B cell (primary cell): Measurements from ENCODE around the gene TADA1. TPM values are rescaled to one million over a fixed set of nuclear protein-coding genes. Genes with fewer than 3 reads are reported as not detected.

Source experiments
- ATAC-seq: fragments of 200-7000 bp; cut with Tn5 transposase; one replicate; pipeline ENCODE4 v1.10.0; 2021; ENCODE audit warnings: low read depth, mild to moderate bottlenecking, moderate number of reproducible peaks, moderate library complexity
- CTCF ChIA-PET: fragments of 350-600 bp; sonication (Branson Sonifier 250); formaldehyde crosslinking; loops from one replicate; lab custom pipeline; 2021; ENCODE audit warnings: antibody characterized with exemption, inconsistent platforms; lab: Charles Lee
- POLR2A ChIA-PET: fragments of 350-600 bp; sonication (Branson Sonifier 250); formaldehyde crosslinking; loops from one replicate; lab custom pipeline; 2021; ENCODE audit warnings: antibody characterized with exemption; lab: Charles Lee
- DNase-seq: peaks from one replicate; pipeline ENCODE4 v3.0.0; 2013
- H2AFZ ChIP-seq: 2 replicates; pipeline ENCODE4 v1.6.1; 2012; ENCODE audit warnings: mild to moderate bottlenecking, low read depth, low read length; ENCODE audit not compliant: insufficient read depth, poor library complexity, severe bottlenecking
- H3K27ac ChIP-seq, 2 donors: 1 replicate in 1 of 2; 2 replicates in 1 of 2; pipeline ENCODE4 v1.5.1; 2012 to 2013; ENCODE audit warnings: low read length in 2 of 2, mild to moderate bottlenecking in 2 of 2, moderate library complexity in 1 of 2
- H3K27me3 ChIP-seq, 4 experiments: fragments of 200-600 bp in 1 of 4; sonication (generic) in 1 of 4; replicated peaks in 1 of 4; 1 replicate in 2 of 4; 2 replicates in 2 of 4; pipeline versions ENCODE4 v1.6.1 to v1.7.0; 2013 to 2016; ENCODE audit warnings: low read length in 3 of 4, mild to moderate bottlenecking in 2 of 4, mixed read lengths in 1 of 4, moderate library complexity in 1 of 4; ENCODE audit not compliant: insufficient read depth in 4 of 4, control insufficient read depth in 3 of 4; ENCODE audit errors: control extremely low read depth in 1 of 4
- H3K36me3 ChIP-seq, 2 experiments: replicated peaks in 1 of 2; 1 replicate in 1 of 2; 2 replicates in 1 of 2; pipeline versions ENCODE4 v1.6.1 to v1.7.1; 2013; ENCODE audit warnings: low read length in 1 of 2; ENCODE audit not compliant: insufficient read depth in 2 of 2, control insufficient read depth in 1 of 2; ENCODE audit errors: control extremely low read depth in 1 of 2, extremely low read depth in 1 of 2
- H3K4me1 ChIP-seq, 2 donors: fragments of 200-600 bp in 1 of 2; sonication (generic) in 1 of 2; 1 replicate in 1 of 2; 2 replicates in 1 of 2; pipeline versions ENCODE4 v1.5.1 to v1.6.1; 2013 to 2017; ENCODE audit warnings: low read length in 2 of 2; ENCODE audit not compliant: control insufficient read depth in 2 of 2, insufficient read depth in 2 of 2
- H3K4me2 ChIP-seq: replicated peaks from 2 replicates; pipeline ENCODE3; 2012; ENCODE audit warnings: mild to moderate bottlenecking, low read depth, low read length; ENCODE audit not compliant: poor library complexity, severe bottlenecking
- H3K4me3 ChIP-seq, 5 experiments: fragments of 200-600 bp in 1 of 5; sonication (generic) in 1 of 5; 1 replicate in 3 of 5; 2 replicates in 2 of 5; pipeline versions ENCODE4 v1.5.1 to v1.7.0; 2011 to 2016; ENCODE audit warnings: low read length in 4 of 5, mild to moderate bottlenecking in 4 of 5, low read depth in 2 of 5, control low read depth in 1 of 5, moderate library complexity in 1 of 5; ENCODE audit not compliant: insufficient read depth in 1 of 5; ENCODE audit errors: control extremely low read depth in 1 of 5, extremely low read depth in 1 of 5
- H3K79me2 ChIP-seq: fragments of 200-600 bp; sonication (generic); one replicate; pipeline ENCODE4 v1.6.0; 2016; ENCODE audit warnings: low read length; ENCODE audit not compliant: control insufficient read depth, insufficient read depth
- H3K9ac ChIP-seq: fragments of 200-600 bp; sonication (generic); 2 replicates; pipeline ENCODE4 v1.6.1; 2017; ENCODE audit warnings: mild to moderate bottlenecking, low read length, moderate library complexity
- H3K9me3 ChIP-seq, 3 donors: one replicate each; pipeline versions ENCODE4 v1.6.1 to v1.7.1; 2013; ENCODE audit warnings: low read length in 2 of 3; ENCODE audit not compliant: control insufficient read depth in 2 of 3, insufficient read depth in 1 of 3; ENCODE audit errors: control extremely low read depth in 1 of 3
- H4K20me1 ChIP-seq: 2 replicates; pipeline ENCODE4 v1.6.0; 2012; ENCODE audit warnings: mild to moderate bottlenecking, low read length; ENCODE audit not compliant: insufficient read depth, control insufficient read depth, poor library complexity, severe bottlenecking
- H3K27ac Mint-ChIP-seq: one replicate; pipeline ENCODE4 v1.8.0; 2021; ENCODE audit warnings: mixed read lengths
- H3K27me3 Mint-ChIP-seq: one replicate; pipeline ENCODE4 v1.8.0; 2021; ENCODE audit warnings: mixed read lengths
- H3K4me1 Mint-ChIP-seq: one replicate; pipeline ENCODE4 v1.8.0; 2021; ENCODE audit warnings: mixed read lengths
- H3K4me3 Mint-ChIP-seq: one replicate; pipeline ENCODE4 v1.8.0; 2021; ENCODE audit warnings: mixed read lengths
- H3K9me3 Mint-ChIP-seq: one replicate; pipeline ENCODE4 v1.8.0; 2022; ENCODE audit warnings: mixed read lengths; ENCODE audit not compliant: insufficient read depth
- EZH2 ChIP-seq: IDR thresholded peaks from 2 replicates; pipeline ENCODE4 v1.6.1; 2012; ENCODE audit warnings: borderline replicate concordance, low read depth, mild to moderate bottlenecking, moderate library complexity, low read length; ENCODE audit not compliant: insufficient read depth, poor library complexity, severe bottlenecking
- WGBS: methylation state at CpG from one replicate; pipeline ENCODE4 v1.1.5; 2013; ENCODE audit warnings: missing lambda C conversion rate; ENCODE audit not compliant: insufficient coverage; 5-methylcytosine and 5-hydroxymethylcytosine counted together
- intact Hi-C: fragments of 100-400 bp; cut with micrococcal nuclease; formaldehyde crosslinking; loops from one replicate; pipeline ENCODE4 v1.10.0; 2022
- polyA plus RNA-seq: library from polyadenylated mRNA; depleted of rRNA; stranded (reverse); fragments of >200 nt; gene quantifications from 2 replicates; pipeline ENCODE4 v1.2.3, GENCODE V29; 2012
- total RNA-seq, 2 donors: library from RNA; stranded (reverse); fragments of 120-200 nt in 1 of 2; gene quantifications; 1 replicate in 1 of 2; 2 replicates in 1 of 2; pipeline versions ENCODE4 v1.2.3 to v1.2.4, GENCODE V29; 2013 to 2022
- TF ChIP-seq, protein P1 (sequence below): fragments of 200-600 bp; IDR thresholded peaks from one replicate; pipeline ENCODE4 v1.8.0; 2022; ENCODE audit warnings: antibody characterized with exemption, mild to moderate bottlenecking

TADA1 gene
- total and polyA plus RNA-seq, 2 donors (not counting 1 experiment from before 2014, with no cell fraction given): 12.0 to 12.9 TPM

DNA sequence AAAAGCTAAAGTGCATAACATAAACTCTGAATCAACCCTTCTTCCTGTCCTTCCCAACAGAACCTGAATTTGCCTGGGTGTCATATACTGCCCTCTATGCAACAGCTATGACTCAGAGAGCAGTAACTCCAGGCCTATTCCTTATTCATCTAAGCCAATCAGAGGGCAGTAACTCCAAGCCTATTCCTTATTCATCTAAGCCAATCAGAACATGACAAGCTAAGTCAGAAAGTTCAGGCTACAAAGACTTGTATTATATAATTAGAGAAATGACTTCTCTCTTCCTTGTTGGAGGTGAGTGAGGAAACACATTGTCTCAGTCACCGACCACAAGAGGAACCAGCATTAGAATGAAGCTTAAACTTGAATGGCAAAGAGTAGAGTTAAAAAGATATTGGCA, 26.2 kb upstream of the TADA1 start:
- no peak overlapping the region for H2AFZ ChIP-seq
- H3K4me3 Mint-ChIP-seq: no peak overlapping the region
- H3K9me3 ChIP-seq: peaks cover 3 to 10% (median 6%) of the 10 kb centered on the region in 3 donors
- H3K4me1 Mint-ChIP-seq: peaks cover 18% of the 10 kb centered on the region
- no peaks in the 10 kb centered on the region for H4K20me1 ChIP-seq
- H3K9me3 Mint-ChIP-seq: no peaks in the 10 kb centered on the region
- intact Hi-C loops: no loop called here
- TF ChIP-seq, protein P1, sequence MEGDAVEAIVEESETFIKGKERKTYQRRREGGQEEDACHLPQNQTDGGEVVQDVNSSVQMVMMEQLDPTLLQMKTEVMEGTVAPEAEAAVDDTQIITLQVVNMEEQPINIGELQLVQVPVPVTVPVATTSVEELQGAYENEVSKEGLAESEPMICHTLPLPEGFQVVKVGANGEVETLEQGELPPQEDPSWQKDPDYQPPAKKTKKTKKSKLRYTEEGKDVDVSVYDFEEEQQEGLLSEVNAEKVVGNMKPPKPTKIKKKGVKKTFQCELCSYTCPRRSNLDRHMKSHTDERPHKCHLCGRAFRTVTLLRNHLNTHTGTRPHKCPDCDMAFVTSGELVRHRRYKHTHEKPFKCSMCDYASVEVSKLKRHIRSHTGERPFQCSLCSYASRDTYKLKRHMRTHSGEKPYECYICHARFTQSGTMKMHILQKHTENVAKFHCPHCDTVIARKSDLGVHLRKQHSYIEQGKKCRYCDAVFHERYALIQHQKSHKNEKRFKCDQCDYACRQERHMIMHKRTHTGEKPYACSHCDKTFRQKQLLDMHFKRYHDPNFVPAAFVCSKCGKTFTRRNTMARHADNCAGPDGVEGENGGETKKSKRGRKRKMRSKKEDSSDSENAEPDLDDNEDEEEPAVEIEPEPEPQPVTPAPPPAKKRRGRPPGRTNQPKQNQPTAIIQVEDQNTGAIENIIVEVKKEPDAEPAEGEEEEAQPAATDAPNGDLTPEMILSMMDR: no peak
- no peak for TF ChIP-seq EZH2
- POLR2A ChIA-PET: no interaction called here
- no peaks in the 10 kb centered on the region for H3K79me2 ChIP-seq
- no peak for ATAC-seq
- no peaks in the 10 kb centered on the region for H3K27me3 ChIP-seq
- H3K27ac ChIP-seq: no peak overlapping the region
- H3K36me3 ChIP-seq: no peaks in the 10 kb centered on the region
- no peak overlapping the region for H3K4me2 ChIP-seq
- peaks cover 11 to 14% of the 10 kb centered on the region in 2 donors for H3K4me1 ChIP-seq
- H3K27me3 Mint-ChIP-seq: peaks cover 10% of the 10 kb centered on the region
- WGBS: no CpG with 5 or more reads among the region's 1 CpG
- H3K4me3 ChIP-seq: no peak overlapping the region
- H3K9ac ChIP-seq: no peak overlapping the region
- CTCF ChIA-PET: interaction anchor here (5.0 to 21.5 kb wide), 2 partner anchors 8 to 155 kb away, joined by 32 to 944 read pairs; no protein-coding TSS in a partner anchor
- no peak for DNase-seq
- H3K27ac Mint-ChIP-seq: no peak overlapping the region

DNA sequence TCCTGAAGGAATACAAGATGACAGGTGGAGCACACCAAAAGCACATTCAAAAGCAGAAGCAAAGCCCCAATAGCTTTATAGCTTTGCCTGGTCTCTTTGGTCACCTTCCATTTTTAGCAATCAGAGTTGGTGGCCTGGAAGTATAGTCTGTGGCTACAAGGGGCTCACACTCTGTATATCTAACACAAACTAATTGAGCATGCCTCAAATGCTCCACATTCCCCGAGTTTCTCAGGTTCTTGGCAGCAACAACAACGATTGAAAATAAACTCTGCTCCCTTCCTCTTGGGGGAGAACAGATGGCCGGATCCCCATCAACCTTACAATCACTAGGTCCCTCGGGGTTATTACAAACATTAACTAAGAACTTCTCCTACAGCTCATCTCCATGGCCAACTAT, 24.9 kb upstream of the TADA1 start:
- peaks cover 11 to 14% of the 10 kb centered on the region in 2 donors for H3K4me1 ChIP-seq
- no peak for ATAC-seq
- no peaks in the 10 kb centered on the region for H3K36me3 ChIP-seq
- no peak overlapping the region for H3K27ac ChIP-seq
- Mint-ChIP-seq H3K27ac (no peak overlapping the region), H3K9me3 (peaks cover 5% of the 10 kb centered on the region), H3K4me3 (no peak overlapping the region), H3K27me3 (peaks cover 13% of the 10 kb centered on the region), H3K4me1 (peaks cover 18% of the 10 kb centered on the region)
- ChIA-PET CTCF (interaction anchor here (0.6 to 21.5 kb wide), 4 partner anchors 9 to 1294 kb away, joined by 3 to 944 read pairs (median 18); no protein-coding TSS in a partner anchor), POLR2A (no interaction called here)
- intact Hi-C loops: no loop called here
- H3K4me3 ChIP-seq: no peak overlapping the region
- H3K9ac ChIP-seq: no peak overlapping the region
- no peak overlapping the region for H2AFZ ChIP-seq
- no peaks in the 10 kb centered on the region for H4K20me1 ChIP-seq
- WGBS: 46% methylated on average over 4 of the region's 4 CpGs
- H3K9me3 ChIP-seq: peaks cover 3 to 13% (median 10%) of the 10 kb centered on the region in 3 donors
- TF ChIP-seq EZH2: no peak
- TF ChIP-seq, protein P1: no peak
- H3K27me3 ChIP-seq: no peaks in the 10 kb centered on the region
- H3K79me2 ChIP-seq: no peaks in the 10 kb centered on the region
- H3K4me2 ChIP-seq: no peak overlapping the region
- no peak for DNase-seq
